ENCODE measurements around the gene MYH14.

Gene MYH14

DNA sequence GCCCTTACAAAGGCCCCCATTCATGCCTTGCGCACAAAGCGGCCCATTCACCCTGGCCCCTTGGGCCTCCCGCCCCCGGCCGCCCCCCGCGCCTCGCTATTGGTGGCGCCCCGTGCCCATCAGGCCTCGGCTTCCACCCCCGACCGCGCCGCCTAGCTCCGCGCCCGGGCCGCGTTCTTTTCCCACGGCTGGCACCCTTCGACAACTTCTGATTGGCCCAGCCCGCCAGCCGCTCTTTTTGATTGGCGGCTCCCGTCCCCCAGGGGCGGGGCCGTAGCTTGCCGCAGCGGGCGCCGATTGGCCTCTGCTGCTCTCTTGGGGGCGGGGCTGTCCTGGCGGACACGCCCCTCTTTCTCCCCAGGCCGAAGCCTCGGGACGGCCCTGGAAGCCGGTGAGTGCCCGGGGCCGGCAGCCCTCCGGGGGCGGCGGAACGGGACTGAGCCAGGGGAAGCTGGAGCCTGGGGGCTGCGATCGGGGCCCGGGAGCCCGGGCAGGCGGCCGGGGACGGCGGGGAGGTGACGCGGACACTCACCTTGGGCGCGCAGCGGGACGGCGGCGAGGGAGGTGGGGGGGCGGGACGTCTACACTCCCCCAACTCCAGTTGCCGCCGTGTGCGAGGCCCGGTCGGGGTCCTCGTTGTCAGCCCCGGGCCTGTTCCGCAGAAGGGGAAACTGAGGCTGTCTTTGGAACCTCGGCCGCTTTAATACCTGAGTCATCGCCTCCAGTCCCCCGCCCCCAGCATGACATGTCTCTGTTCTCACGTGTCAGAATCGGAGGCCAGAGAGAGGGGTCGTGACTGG, at the start of gene MYH14:
Gene MYH14 (plus strand): TSS at position 342 of the 800 bp plus-strand sequence. CDS start 6,744 bp downstream, outside the sequence.
- peak; percentile 91 for DNase-seq

DNA sequence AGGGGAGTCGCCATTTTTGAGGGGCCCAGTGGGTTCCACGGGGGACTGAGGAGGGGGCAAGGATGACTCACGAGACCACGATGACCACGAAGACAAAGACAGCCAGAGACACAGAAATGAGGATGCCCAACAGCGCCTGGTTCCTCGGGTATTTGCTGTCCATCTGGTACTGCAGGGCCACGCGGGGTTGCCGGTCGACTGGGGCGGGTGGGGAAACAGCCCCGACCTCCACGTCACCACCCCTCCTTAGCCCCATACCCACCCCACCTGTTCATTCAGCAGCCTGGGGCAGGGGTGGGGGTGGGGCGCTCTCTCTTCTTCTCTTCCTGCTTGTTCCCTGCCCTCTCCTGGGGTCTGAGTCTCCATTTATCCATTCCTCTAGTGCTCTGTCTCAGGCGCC, 48.9 kb upstream of the MYH14 start:
- no peak for DNase-seq

- DNase-seq: no peak
These were observed 47.8 kb upstream of the MYH14 start for GRCh38 chr19:50155520-50156109.

DNA sequence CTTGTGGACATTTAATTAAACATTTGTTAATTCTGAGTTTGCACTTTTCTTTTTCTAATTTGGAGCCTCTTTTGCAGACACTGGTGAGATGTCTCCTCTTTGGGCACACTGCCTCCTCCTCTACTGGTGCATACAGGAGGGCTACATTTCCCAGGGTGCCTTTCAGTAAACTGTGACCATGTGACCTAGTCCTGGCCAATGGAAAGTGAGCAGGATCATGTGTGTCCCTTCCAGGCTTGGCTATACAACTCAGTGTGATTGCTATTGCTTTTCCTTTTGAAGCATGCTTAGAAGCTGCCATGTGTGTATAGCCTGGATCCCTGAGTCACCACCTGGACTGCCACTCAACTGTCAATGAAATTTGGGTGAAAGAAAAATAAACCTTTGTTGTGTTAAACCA, 44.8 kb upstream of the MYH14 start:
- DNase-seq: no peak

GRCh38 chr19:50159078-50159477, 44.3 kb upstream of the MYH14 start:
- no peak for DNase-seq

- no peak for DNase-seq
These were observed 40.4 kb upstream of the MYH14 start, which contains the start of gene IZUMO2 for GRCh38 chr19:50162988-50163387. Gene IZUMO2 (minus strand): TSS chr19:50163281. CDS start chr19:50163194, 87 bp downstream.

- no peak for DNase-seq
These were observed 36.1 kb upstream of the MYH14 start for GRCh38 chr19:50167314-50167721.

- DNase-seq: no peak
These were observed 31.7 kb upstream of the MYH14 start for GRCh38 chr19:50171752-50172151.

DNA sequence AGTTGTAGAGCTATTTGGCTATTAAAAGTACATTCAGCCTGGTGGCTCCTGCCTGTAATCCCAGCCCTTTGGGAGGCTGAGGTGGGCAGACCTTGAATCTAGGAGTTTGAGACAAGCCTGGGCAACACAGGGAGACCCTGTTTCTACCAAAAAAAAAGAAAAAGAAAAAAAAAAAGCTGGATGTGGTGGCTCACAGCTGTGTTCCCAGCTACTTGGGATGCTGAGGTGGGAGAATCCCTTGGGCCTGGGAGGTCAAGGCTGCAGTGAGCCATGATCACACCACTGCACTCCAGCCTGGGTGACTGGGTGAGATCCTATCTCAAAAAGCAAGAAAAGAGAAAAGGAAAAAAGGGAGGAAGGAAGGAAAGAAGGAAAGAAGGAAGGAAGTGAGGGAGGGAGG, 30.7 kb upstream of the MYH14 start:
- DNase-seq: no peak

DNA sequence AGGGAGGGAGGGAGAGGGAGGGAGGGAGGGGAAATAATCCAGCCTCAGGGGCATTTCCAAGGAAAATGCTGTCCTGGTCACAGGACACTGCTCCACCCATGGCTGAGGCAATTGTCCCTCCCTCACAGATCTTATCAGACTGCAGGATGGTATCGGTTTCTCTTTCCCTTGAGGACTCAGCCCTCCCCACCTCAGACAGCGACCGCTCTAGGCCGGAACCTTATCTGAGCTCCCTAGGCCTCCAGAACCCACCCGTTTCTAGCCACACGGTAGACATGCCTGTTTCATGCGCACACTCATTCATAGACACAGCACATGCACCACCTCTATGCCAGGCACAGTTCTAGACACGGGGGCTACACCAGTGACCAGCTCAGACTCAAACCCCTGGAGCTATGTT, 30.3 kb upstream of the MYH14 start:
- DNase-seq: no peak

DNA sequence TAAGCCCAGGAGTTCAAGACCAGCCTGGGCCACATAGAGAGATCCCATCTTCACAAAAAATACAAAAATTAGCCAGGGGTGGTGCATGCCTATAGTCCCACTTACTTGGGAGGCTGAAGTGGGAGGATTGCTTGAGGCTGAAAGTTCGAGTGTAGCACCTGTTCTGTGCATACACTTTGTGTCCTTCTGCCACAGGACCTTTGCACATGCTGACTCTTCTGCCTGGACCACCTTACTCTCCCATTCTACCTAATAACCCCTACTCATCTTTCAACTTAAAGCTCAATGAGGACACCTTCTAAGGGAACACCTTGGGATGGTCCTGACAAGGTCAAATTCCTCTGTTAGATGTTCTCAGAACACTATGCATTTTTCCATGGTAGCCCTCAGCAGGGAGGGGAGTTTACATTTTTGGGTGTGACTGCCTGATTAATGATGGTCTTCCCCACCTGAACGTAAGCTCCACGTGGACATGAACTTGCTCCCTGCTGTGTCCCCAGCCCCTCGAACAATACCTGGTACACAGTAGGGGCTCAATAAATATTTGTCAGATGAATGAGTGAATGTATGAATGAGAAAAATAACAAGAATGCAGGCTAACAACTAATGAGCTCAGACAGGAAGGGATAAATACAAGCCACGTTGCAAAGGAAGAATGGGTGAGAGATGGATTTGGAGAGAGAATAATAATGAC, 29.2 kb upstream of the MYH14 start:
- no peak for DNase-seq

DNA sequence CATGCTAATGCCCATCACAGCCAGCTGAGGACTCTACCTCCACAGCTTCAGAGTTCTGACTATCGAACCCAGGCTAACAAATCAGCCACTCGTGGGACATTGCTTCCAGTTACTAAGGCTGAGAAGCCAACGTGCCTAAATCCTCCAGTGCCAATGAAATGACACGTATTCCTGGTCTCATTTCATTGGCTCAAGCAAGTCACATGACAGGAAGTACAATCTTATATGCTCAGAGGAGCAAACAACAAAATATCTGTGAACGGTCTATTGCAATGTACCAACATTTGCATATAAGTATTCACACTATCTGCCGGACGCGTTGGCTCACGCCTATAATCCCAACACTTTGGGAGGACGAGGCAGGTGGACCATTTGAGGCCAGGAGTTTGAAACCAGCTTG, 27.5 kb upstream of the MYH14 start:
- no peak for DNase-seq

- no peak for DNase-seq
These were observed 26.6 kb upstream of the MYH14 start for GRCh38 chr19:50176775-50177174.

- no peak for DNase-seq
These were observed 25.1 kb upstream of the MYH14 start for GRCh38 chr19:50178320-50178719.

DNA sequence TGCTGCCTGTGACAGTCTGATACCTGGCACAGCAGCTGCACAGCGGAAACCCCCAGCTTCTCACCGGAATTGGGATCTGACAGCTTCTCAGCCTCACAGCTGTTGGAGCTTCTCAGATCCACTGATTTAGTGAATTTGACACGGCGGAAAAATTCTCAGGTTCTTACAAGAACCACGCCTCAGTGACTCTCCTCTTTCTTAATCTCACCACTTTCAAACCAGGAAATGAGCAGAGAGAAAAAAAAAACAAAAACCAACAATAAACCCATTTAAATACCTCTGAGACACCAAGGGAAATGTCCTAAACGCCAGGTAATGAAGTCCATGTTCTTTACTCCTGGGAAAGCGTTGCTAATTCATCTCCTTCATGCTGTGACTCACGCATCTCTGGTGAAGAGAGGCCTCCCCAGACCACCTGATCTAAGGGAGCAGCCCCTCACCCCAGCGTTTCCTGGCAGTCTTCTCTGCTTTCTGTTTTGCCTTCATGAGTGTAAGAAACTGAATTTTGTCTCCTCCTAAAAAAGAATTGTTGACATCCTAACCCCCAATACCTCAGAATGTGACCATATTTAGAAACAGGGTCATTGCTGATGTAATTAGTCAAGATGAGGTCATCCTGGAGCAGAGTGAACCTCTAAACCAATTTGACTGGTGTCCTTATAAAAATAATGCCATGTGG, 24.4 kb upstream of the MYH14 start:
- DNase-seq: no peak

GRCh38 chr19:50181121-50181520, 22.3 kb upstream of the MYH14 start:
- no peak for DNase-seq

DNA sequence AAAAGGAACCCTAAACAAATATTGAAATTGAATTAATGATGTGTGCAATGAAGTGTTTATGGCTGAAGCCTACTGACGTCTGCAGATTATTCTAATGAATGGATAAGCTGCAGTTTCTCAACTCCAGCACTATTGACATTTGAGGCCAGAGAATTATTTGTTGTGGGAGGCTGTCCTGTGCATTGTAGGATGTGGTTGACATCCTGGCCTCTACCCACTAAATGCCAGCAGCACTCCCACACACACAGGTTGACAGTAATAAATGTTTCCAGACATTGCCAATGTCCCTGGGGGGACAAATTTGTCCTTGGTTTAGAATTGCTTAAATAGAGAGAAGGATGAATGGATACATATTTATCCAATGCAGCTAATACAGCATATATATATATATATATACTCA, 19.2 kb upstream of the MYH14 start:
- no peak for DNase-seq

DNA sequence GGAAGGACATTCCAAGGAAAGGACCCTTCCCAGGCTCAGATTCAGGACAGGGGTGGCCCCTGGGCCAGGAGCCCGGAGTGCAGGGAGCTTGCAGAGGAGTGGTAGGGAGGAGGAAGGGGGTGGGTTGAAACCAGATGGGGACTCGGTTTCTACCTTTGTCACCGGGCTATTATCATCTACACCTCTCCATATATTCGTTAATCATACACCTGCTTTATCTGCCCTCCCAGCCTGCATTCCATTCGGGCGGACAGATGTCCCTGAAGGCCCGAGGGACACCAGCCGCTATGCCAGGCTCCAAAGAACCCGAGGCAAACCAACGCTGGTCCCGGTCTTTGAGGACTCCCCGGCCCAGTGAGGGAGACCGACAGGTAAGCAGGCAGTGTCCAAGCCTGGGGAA, 15.5 kb upstream of the MYH14 start:
- DNase-seq: no peak

- no peak for DNase-seq
These were observed 14.1 kb upstream of the MYH14 start for GRCh38 chr19:50189331-50189730.

DNA sequence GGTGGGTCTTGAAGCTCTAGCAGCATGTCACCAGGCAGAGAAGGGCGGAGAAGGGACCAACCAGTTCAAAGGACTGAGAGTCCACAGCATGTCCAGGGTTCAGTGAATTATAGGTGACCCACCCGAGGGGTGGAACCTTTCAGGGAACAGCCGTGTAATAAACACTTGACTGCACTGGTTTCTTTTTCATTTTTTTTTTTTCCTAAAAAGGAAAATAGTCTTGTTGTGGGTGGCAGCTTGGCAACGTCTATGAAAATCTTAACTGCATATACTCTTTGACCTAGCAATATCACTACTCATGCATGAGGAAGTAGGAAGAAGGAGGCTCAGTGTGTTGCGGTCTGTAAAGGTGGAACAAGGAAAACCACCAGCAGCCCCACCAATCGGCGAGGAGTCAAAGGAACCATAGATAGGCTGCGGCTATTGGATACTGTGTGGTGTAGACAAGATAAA, 13.0 kb upstream of the MYH14 start:
- no peak for DNase-seq

- DNase-seq: no peak
These were observed 12.2 kb upstream of the MYH14 start for GRCh38 chr19:50191216-50191615.

- no peak for DNase-seq
These were observed 10.8 kb upstream of the MYH14 start for GRCh38 chr19:50192463-50193211.

DNA sequence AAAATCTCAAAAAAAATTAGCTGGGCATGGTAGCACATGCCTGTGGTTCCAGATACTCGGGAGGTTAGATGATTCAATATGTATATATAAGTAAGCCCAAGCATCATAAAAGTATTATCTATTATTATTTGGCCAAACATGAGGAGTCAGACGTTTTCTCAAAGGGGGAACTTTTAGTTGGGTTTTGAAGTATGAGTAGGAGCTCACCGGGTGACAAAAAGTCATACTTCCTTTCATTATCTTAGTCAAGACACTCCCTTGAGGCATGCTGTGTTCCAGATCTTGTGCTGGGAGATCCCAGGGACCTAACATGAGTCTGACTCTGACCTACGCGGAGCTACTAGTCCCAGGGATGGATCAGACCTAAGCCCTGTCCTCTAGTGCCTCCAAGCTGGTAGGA, 8.2 kb upstream of the MYH14 start:
- DNase-seq: no peak
